PC-9 (cell line): ENCODE results near the gene SERINC5. TPM values are rescaled to one million over a fixed set of nuclear protein-coding genes. Genes with fewer than 3 reads are reported as not detected.

Experiments
- BruUV-seq: library from RNA; stranded (reverse); fragments of 400-500 nt; replicated peaks from 2 replicates; lab custom pipeline; 2021; lab: Mats Ljungman, UMichigan
- CTCF ChIA-PET: fragments of 300-600 bp; sonication (Branson Sonifier 250); formaldehyde crosslinking; loops from one replicate; lab custom pipeline; 2022; ENCODE audit warnings: antibody characterized with exemption; lab: Charles Lee
- POLR2A ChIA-PET: fragments of 300-600 bp; sonication (Branson Sonifier 250); formaldehyde crosslinking; loops from one replicate; lab custom pipeline; 2022; ENCODE audit warnings: antibody characterized with exemption; ENCODE audit not compliant: unreplicated experiment; lab: Charles Lee
- DNase-seq, 2 experiments: peaks; one replicate each; pipeline versions ENCODE4 v3.0.0 to v3.0.0-alpha.2; 2015 to 2022; ENCODE audit warnings: mixed read lengths in 1 of 2
- H2AFZ ChIP-seq: fragments of 200-600 bp; sonication (generic); 2 replicates; pipeline ENCODE4 v1.8.1; 2017; ENCODE audit warnings: antibody characterized with exemption
- H3F3A ChIP-seq: fragments of 200-600 bp; sonication (generic); 2 replicates; pipeline ENCODE4 v1.8.1; 2017; ENCODE audit warnings: antibody characterized with exemption, mild to moderate bottlenecking, low read depth; ENCODE audit not compliant: insufficient read depth
- H3K27ac ChIP-seq: fragments of 200-600 bp; sonication (generic); 2 replicates; pipeline ENCODE4 v1.6.1; 2016; ENCODE audit warnings: mixed run types
- H3K27me3 ChIP-seq: fragments of 200-600 bp; sonication (generic); 2 replicates; pipeline ENCODE4 v1.6.1; 2016; ENCODE audit warnings: low read depth, mixed run types; ENCODE audit not compliant: insufficient read depth
- H3K36me3 ChIP-seq: fragments of 200-600 bp; sonication (generic); 2 replicates; pipeline ENCODE4 v1.6.1; 2016; ENCODE audit warnings: low read depth, mixed run types
- H3K4me1 ChIP-seq: fragments of 200-600 bp; sonication (generic); replicated peaks from 2 replicates; pipeline ENCODE4 v1.6.1; 2016; ENCODE audit warnings: mixed run types; ENCODE audit not compliant: insufficient read depth
- H3K4me2 ChIP-seq: fragments of 200-600 bp; sonication (generic); 2 replicates; pipeline ENCODE4 v1.6.1; 2017; ENCODE audit warnings: mixed run types
- H3K4me3 ChIP-seq: fragments of 200-600 bp; sonication (generic); 2 replicates; pipeline ENCODE4 v1.6.1; 2016; ENCODE audit warnings: mixed run types
- H3K79me2 ChIP-seq: fragments of 200-600 bp; sonication (generic); 2 replicates; pipeline ENCODE4 v1.6.1; 2017; ENCODE audit warnings: low read depth, mixed run types
- H3K9me2 ChIP-seq: fragments of 200-600 bp; sonication (generic); 2 replicates; pipeline ENCODE4 v1.8.1; 2017; ENCODE audit warnings: mild to moderate bottlenecking; ENCODE audit not compliant: insufficient read depth
- H3K9me3 ChIP-seq: fragments of 200-600 bp; sonication (generic); 2 replicates; pipeline ENCODE4 v1.8.1; 2016; ENCODE audit warnings: low read depth; ENCODE audit not compliant: insufficient read depth
- H4K20me1 ChIP-seq: fragments of 200-600 bp; sonication (generic); 2 replicates; pipeline ENCODE4 v1.8.1; 2017; ENCODE audit not compliant: insufficient read depth
- EZH2 ChIP-seq: fragments of 200-600 bp; sonication (generic); IDR thresholded peaks from 2 replicates; pipeline ENCODE4 v1.8.0; 2017; ENCODE audit warnings: antibody characterized with exemption, low read depth
- intact Hi-C: fragments of 100-400 bp; cut with micrococcal nuclease; formaldehyde crosslinking; loops from one replicate; pipeline ENCODE4 v1.10.0; 2022; ENCODE audit not compliant: unreplicated experiment
- total RNA-seq: library from RNA; stranded (reverse); gene quantifications from 2 replicates; pipeline ENCODE4 v1.2.3, GENCODE V29; 2021
- TF ChIP-seq, protein P1 (sequence below): fragments of 200-600 bp; sonication (generic); conservative IDR thresholded peaks from 2 replicates; pipeline ENCODE4 v1.6.1; 2017; ENCODE audit warnings: mixed run types, antibody characterized with exemption, mild to moderate bottlenecking, moderate library complexity

The SERINC5 gene
- total RNA-seq, 1 experiment from 2014 or later, result 68.8 TPM

- 0 out of 2 replicates have a peak, but pooled peaks cover 4% of the 10 kb centered on the region for H3K36me3 ChIP-seq
- DNase-seq, result no peak
- H3K4me3 ChIP-seq, result no peak overlapping the region
- H3K9me2 ChIP-seq, result no peaks in the 10 kb centered on the region
- H3K27ac ChIP-seq, result no peak overlapping the region
- TF ChIP-seq EZH2, result no peak
- TF ChIP-seq, protein P1, sequence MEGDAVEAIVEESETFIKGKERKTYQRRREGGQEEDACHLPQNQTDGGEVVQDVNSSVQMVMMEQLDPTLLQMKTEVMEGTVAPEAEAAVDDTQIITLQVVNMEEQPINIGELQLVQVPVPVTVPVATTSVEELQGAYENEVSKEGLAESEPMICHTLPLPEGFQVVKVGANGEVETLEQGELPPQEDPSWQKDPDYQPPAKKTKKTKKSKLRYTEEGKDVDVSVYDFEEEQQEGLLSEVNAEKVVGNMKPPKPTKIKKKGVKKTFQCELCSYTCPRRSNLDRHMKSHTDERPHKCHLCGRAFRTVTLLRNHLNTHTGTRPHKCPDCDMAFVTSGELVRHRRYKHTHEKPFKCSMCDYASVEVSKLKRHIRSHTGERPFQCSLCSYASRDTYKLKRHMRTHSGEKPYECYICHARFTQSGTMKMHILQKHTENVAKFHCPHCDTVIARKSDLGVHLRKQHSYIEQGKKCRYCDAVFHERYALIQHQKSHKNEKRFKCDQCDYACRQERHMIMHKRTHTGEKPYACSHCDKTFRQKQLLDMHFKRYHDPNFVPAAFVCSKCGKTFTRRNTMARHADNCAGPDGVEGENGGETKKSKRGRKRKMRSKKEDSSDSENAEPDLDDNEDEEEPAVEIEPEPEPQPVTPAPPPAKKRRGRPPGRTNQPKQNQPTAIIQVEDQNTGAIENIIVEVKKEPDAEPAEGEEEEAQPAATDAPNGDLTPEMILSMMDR, result no peak
- H3K79me2 ChIP-seq, result no peaks in the 10 kb centered on the region
- H3K4me1 ChIP-seq, result no peaks in the 10 kb centered on the region
- H3K9me3 ChIP-seq, result no peaks in the 10 kb centered on the region; the same call in 1 of the 2 replicates
- no peak overlapping the region for H2AFZ ChIP-seq
- H3F3A ChIP-seq, result no peaks in the 10 kb centered on the region; the same call in 1 of the 2 replicates
- BruUV-seq, result no TSS peak
- CTCF ChIA-PET, result no interaction called here
- H4K20me1 ChIP-seq, result no peaks in the 10 kb centered on the region
- no peak overlapping the region for H3K4me2 ChIP-seq
- no peaks in the 10 kb centered on the region for H3K27me3 ChIP-seq
- POLR2A ChIA-PET, result no interaction called here
- intact Hi-C loops, result no loop called here
Observed at GRCh38 chr5:80128141-80128540, 127.7 kb downstream of the SERINC5 start.

DNA sequence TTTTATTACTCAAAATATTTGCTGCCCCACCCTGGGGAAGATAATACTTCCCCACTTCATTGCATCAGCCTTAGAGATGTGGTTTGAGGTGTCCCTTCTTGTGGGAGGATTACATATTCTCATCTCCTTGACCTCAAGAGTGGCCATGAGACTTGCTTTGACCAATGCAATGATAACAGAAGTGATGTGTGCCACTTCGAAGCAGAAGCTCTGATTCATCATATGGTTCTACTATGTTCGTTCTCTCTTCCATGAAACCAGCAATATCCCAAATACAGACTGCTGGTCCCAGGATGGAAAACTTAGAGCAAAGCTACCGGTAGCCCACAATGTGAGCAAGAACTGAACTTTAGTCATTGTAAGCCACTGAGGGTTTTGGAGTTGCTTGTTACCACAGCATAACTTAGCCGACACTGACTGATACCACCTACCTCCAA, 128.7 kb downstream of the SERINC5 start:
- DNase-seq, result no peak
- H3K9me3 ChIP-seq, result no peaks in the 10 kb centered on the region; the same call in 1 of the 2 replicates
- H3K27ac ChIP-seq, result no peak overlapping the region
- H3K4me1 ChIP-seq, result no peaks in the 10 kb centered on the region
- ChIA-PET POLR2A (no interaction called here), CTCF (no interaction called here)
- H3K9me2 ChIP-seq, result no peaks in the 10 kb centered on the region
- TF ChIP-seq, protein P1, result no peak
- no peak for TF ChIP-seq EZH2
- H4K20me1 ChIP-seq, result no peaks in the 10 kb centered on the region
- no peak overlapping the region for H3K4me3 ChIP-seq
- intact Hi-C loops, result no loop called here
- 0 out of 2 replicates have a peak, but pooled peaks cover 4% of the 10 kb centered on the region for H3K36me3 ChIP-seq
- no peaks in the 10 kb centered on the region for H3K79me2 ChIP-seq
- H3K4me2 ChIP-seq, result no peak overlapping the region
- no TSS peak for BruUV-seq
- no peaks in the 10 kb centered on the region for H3K27me3 ChIP-seq
- H2AFZ ChIP-seq, result no peak overlapping the region
- H3F3A ChIP-seq, result no peaks in the 10 kb centered on the region; the same call in 1 of the 2 replicates

- CTCF ChIA-PET, result interaction anchor here (0.6 to 1.0 kb wide), 2 partner anchors 55 to 181 kb away, joined by 3 to 4 read pairs; no protein-coding TSS in a partner anchor
- Histone ChIP-seq H3K9me3 (no peaks in the 10 kb centered on the region; the same call in 1 of the 2 replicates), H3K27me3 (no peaks in the 10 kb centered on the region), H2AFZ (no peak overlapping the region), H3K79me2 (no peaks in the 10 kb centered on the region), H3K36me3 (0 out of 2 replicates have a peak, but pooled peaks cover 4% of the 10 kb centered on the region), H3K4me1 (no peaks in the 10 kb centered on the region), H3K4me3 (no peak overlapping the region), H3K9me2 (no peaks in the 10 kb centered on the region), H3K27ac (no peak overlapping the region), H3F3A (no peaks in the 10 kb centered on the region; the same call in 1 of the 2 replicates), H4K20me1 (no peaks in the 10 kb centered on the region), H3K4me2 (no peak overlapping the region)
- no peak for DNase-seq
- no peak for TF ChIP-seq EZH2
- POLR2A ChIA-PET, result interaction anchor here (0.5 to 0.6 kb wide), 4 partner anchors 22 to 205 kb away, joined by 3 to 8 read pairs (median 7); no protein-coding TSS in a partner anchor
- no TSS peak for BruUV-seq
- intact Hi-C loops, result no loop called here
Observed at GRCh38 chr5:80125962-80126480, 129.8 kb downstream of the SERINC5 start.
